Panc1 (cell line): ENCODE measurements around the gene FUNDC2. TPM values are rescaled to one million over a fixed set of nuclear protein-coding genes. Genes with fewer than 3 reads are reported as not detected.

Experiments
- total RNA-seq: library from RNA; stranded (reverse); gene quantifications from one replicate; pipeline ENCODE4 v1.2.1, GENCODE V29; 2021; ENCODE audit not compliant: unreplicated experiment

FUNDC2 gene
- total RNA-seq, 1 experiment from 2014 or later: 68.8 TPM

Other genes with a start within 250 kb of the FUNDC2 start
- 89.3 TPM for gene MPP1, start 221.4 kb upstream of the FUNDC2 start, total RNA-seq
- gene SMIM9, start 192.2 kb upstream of the FUNDC2 start, total RNA-seq: not detected
- gene F8A1, start 140.5 kb upstream of the FUNDC2 start, total RNA-seq: 122 TPM
- gene F8, start 4.1 kb upstream of the FUNDC2 start, total RNA-seq: 12.4 TPM
- gene CMC4, start 44.3 kb downstream of the FUNDC2 start, total RNA-seq: 13.0 TPM
- gene MTCP1, start 44.3 kb downstream of the FUNDC2 start, total RNA-seq: 49.5 TPM
- 37.4 TPM for gene BRCC3, start 44.7 kb downstream of the FUNDC2 start, total RNA-seq
- 126 TPM for gene VBP1, start 189.6 kb downstream of the FUNDC2 start, total RNA-seq
- 2.0 TPM for gene RAB39B, start 237.6 kb downstream of the FUNDC2 start, total RNA-seq